Esophagus (tissue), 2 donors: ENCODE measurements around the gene RSRC2. TPM values are rescaled to one million over a fixed set of nuclear protein-coding genes. Genes with fewer than 3 reads are reported as not detected.
"Not testable (repeated sequence)": the region's sequence is repeated elsewhere in the genome, so short reads cannot be mapped to it uniquely, and the experiment has no call there.

Experiments used
- H3K27ac ChIP-seq, 2 donors: one replicate each; pipeline ENCODE4 v1.5.1; 2013; ENCODE audit warnings: low read depth in 2 of 2, mild to moderate bottlenecking in 2 of 2, inconsistent platforms in 1 of 2, low read length in 1 of 2, moderate library complexity in 1 of 2
- H3K27me3 ChIP-seq, 2 donors: one replicate each; pipeline ENCODE4 v1.6.1; 2013; ENCODE audit warnings: low read length in 2 of 2, control low read depth in 1 of 2, mild to moderate bottlenecking in 1 of 2; ENCODE audit not compliant: insufficient read depth in 2 of 2, control insufficient read depth in 1 of 2
- H3K36me3 ChIP-seq, 2 donors: one replicate each; pipeline ENCODE4 v1.6.1; 2013; ENCODE audit warnings: low read length in 1 of 2; ENCODE audit not compliant: control insufficient read depth in 2 of 2, insufficient read depth in 2 of 2
- H3K4me1 ChIP-seq, 2 donors: one replicate each; pipeline ENCODE4 v1.6.1; 2013; ENCODE audit warnings: low read length in 1 of 2; ENCODE audit not compliant: control insufficient read depth in 2 of 2, insufficient read depth in 2 of 2
- H3K4me3 ChIP-seq, 2 donors: one replicate each; pipeline ENCODE4 v1.5.1; 2013; ENCODE audit warnings: low read length in 2 of 2, mild to moderate bottlenecking in 2 of 2, low read depth in 1 of 2, moderate library complexity in 1 of 2
- H3K9me3 ChIP-seq, 2 donors: one replicate each; pipeline ENCODE4 v1.6.1; 2013; ENCODE audit warnings: mild to moderate bottlenecking in 2 of 2, low read depth in 1 of 2, low read length in 1 of 2, moderate library complexity in 1 of 2; ENCODE audit not compliant: control insufficient read depth in 2 of 2, insufficient read depth in 1 of 2
- WGBS, 2 donors: extraction: QIAGEN DNeasy Blood & Tissue Kit; methylation state at CpG; one replicate each; pipeline ENCODE4 v1.1.7; 2013; 5-methylcytosine and 5-hydroxymethylcytosine counted together
- polyA plus RNA-seq, 2 donors: library from polyadenylated mRNA; stranded (reverse); fragments of 200-250 nt; gene quantifications; one replicate each; pipeline ENCODE4 v1.2.3, GENCODE V29; 2013
- donor health status: healthy with polysubstance abuse.
- donor health status: Bipolar disorder and iron deficiency.

Gene RSRC2, protein sequence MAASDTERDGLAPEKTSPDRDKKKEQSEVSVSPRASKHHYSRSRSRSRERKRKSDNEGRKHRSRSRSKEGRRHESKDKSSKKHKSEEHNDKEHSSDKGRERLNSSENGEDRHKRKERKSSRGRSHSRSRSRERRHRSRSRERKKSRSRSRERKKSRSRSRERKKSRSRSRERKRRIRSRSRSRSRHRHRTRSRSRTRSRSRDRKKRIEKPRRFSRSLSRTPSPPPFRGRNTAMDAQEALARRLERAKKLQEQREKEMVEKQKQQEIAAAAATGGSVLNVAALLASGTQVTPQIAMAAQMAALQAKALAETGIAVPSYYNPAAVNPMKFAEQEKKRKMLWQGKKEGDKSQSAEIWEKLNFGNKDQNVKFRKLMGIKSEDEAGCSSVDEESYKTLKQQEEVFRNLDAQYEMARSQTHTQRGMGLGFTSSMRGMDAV
- 10 to 100 TPM; 44.0 to 49.8 TPM for polyA plus RNA-seq

DNA sequence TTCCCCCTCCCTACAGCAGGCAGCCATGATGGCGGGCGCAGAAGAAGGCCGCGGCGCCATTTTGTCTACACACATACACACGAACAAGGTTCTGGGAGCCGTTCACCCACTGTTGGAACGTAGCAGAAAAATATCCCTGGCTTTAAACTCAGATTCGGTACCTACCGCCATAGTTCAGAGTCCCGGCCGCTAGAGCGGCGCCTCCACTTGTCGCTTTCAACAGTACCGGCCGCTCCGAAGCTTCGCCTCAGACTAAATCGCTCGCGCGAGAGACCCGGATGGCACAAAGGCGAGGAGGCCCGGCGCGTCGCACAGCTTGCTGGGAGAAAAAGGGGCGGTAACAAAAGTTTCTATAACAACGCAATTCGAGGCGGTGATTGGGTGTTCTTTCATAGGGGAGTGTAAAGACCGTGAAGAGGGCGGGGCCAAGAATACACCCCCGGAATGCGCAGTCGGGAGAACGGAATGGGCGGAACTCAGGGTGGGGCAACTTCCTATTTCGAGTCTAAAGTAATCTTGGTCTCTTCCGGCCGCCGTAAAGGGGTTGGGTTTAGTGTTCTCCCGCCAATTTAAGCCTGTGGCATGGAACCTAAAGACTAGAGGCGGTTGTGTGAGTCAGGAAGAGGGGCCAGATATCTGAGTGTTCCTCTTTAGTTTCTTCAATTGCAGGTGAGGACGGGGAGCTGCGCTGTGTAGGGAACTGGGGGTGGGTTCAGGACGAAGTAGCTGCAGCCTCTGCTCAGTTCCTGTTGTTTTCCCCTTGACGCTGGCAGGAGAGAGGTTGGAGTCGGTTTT is at the start of gene RSRC2, which contains the start of gene KNTC1:
Gene RSRC2, minus strand, starts transcription at position 254 of the 795 bp plus-strand sequence. Its CDS starts 83 bp downstream, at position 171.
Gene KNTC1, plus strand, starts transcription at position 567 of the 795 bp plus-strand sequence. CDS start 2,815 bp downstream, outside the sequence.
- 0% methylated on average over 51 of the region's 51 CpGs for WGBS, 2 donors
- peaks cover 0 to 2% of the 10 kb centered on the region in 2 donors for H3K4me1 ChIP-seq

DNA sequence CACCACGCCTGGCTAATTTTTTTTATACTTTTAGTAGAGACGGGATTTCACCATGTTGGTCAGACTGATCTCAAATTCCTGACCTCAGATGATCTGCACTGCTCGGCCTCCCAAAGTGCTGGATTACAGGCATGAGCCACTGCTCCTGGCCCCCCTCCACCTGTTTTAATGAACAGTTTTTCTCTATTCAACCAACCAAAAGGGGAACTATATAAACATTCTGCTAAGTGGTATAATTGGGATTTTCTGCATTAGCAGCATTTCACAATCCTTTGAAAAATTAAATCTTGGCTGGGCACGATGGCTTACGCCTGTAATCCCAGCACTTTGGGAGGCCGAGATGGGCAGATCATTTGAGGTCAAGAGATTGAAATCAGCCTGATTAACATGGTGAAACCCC is 45.1 kb upstream of the RSRC2 start:
- H3K9me3 ChIP-seq = no peaks in the 10 kb centered on the region
- peaks cover under 1 to 4% of the 10 kb centered on the region in 2 donors for H3K36me3 ChIP-seq
- H3K4me3 ChIP-seq = no peak overlapping the region
- no peak overlapping the region for H3K27ac ChIP-seq
- H3K27me3 ChIP-seq = no peaks in the 10 kb centered on the region
- no peaks in the 10 kb centered on the region for H3K4me1 ChIP-seq
- WGBS, 2 donors = 93% methylated on average over 6 of the region's 6 CpGs

More for the DNA sequence above, at the start of gene RSRC2, which contains the start of gene KNTC1:
- Histone ChIP-seq H3K36me3 (no peaks in the 10 kb centered on the region), H3K27ac (peak within 1 kb of the TSS; percentile 95 to 97), H3K27me3 (no peaks in the 10 kb centered on the region), H3K9me3 (no peaks in the 10 kb centered on the region), H3K4me3 (peak within 1 kb of the TSS; percentile 61 to 93)

DNA sequence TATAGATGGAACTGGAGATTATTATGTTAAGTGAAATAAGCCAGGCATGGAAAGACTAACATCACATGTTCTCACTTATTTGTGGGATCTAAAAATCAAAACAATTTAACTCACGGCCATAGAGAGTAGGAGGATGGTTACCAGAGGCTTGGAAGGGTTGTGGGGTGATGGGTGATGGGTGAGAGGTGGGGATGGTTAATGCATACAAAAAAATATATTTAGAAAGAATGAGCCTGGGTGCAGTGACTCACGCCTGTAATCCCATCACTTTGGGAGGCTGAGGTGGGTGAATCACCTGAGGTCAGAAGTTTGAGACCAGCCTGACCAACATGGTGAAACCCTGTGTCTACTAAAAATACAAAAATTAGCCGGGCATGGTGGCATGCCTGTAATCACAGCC is 43.3 kb upstream of the RSRC2 start:
- not testable (repeated sequence) for H3K27me3 ChIP-seq, H3K36me3 ChIP-seq, H3K27ac ChIP-seq, H3K4me3 ChIP-seq, H3K4me1 ChIP-seq, H3K9me3 ChIP-seq
- WGBS, 2 donors = 86 to 90% methylated on average over 3 of the region's 3 CpGs

DNA sequence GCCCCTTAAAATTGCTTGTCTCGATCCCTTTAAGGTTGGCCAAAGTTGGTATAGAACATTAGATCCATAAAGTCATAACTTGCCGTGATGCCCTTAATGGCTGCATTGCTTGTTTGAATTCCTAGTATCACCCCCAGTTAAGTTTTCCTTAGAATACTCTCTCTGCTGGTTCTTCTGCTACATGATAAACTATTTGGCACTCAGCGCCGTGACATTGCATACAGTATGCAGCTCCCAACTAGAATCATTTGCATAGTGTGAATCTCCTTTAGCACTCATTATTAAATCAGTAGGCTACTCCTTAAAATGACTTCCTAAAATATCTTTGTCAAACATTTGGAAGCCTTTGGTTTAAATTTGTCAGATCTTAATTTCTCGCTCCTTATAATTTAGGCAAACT is 42.6 kb upstream of the RSRC2 start:
- Histone ChIP-seq H3K9me3 (no peaks in the 10 kb centered on the region), H3K27ac (no peak overlapping the region), H3K36me3 (peaks cover 0 to 4% of the 10 kb centered on the region in 2 donors), H3K27me3 (no peaks in the 10 kb centered on the region), H3K4me1 (no peaks in the 10 kb centered on the region), H3K4me3 (no peak overlapping the region)
- WGBS, 2 donors = 99% methylated on average over 5 of the region's 5 CpGs

DNA sequence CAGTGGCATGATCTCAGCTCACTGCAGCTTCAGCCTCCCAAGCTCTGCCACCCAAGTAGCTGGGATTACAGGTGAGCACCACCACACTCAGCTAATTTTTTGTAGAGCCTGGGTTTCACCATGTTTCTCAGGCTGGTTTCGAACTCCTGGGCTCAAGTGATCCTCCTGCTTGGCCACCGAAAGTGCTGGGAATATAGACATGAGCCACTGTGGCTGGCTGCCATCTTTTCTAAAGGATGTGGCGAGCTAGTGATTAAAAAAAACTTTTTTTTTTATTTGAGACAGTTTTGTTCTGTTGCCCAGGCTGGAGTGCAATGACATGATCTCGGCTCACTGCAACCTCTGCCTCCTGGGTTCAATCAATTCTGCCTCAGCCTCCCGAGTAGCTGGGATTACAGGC is 40.1 kb upstream of the RSRC2 start:
- not testable (repeated sequence) for H3K36me3 ChIP-seq, H3K4me3 ChIP-seq, H3K9me3 ChIP-seq, H3K27me3 ChIP-seq, H3K27ac ChIP-seq, H3K4me1 ChIP-seq
- WGBS, 2 donors = 87 to 95% methylated on average over 5 of the region's 5 CpGs

DNA sequence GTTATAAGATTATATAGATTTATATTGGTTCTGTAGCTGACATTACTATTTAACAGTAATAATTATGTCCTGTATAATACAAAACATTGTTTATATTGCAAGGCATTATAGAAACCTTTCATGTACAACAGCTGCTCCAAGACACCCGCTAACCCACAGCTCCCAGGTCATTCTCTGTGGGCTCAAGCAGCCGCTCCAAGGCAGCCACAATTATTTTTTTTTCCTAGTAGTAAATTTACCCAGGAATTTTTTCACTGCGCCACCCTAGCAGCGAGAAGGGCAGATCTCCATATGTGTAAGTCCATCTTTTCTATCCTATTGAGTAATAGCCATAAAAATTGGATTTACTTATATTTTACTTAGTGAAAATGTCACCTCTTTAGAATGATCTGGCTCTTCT is 36.6 kb upstream of the RSRC2 start:
- Histone ChIP-seq H3K9me3 (no peaks in the 10 kb centered on the region), H3K36me3 (no peaks in the 10 kb centered on the region), H3K4me3 (no peak overlapping the region), H3K27ac (no peak overlapping the region), H3K4me1 (no peaks in the 10 kb centered on the region), H3K27me3 (no peaks in the 10 kb centered on the region)
- WGBS, 2 donors = 96 to 99% methylated on average over 4 of the region's 4 CpGs

DNA sequence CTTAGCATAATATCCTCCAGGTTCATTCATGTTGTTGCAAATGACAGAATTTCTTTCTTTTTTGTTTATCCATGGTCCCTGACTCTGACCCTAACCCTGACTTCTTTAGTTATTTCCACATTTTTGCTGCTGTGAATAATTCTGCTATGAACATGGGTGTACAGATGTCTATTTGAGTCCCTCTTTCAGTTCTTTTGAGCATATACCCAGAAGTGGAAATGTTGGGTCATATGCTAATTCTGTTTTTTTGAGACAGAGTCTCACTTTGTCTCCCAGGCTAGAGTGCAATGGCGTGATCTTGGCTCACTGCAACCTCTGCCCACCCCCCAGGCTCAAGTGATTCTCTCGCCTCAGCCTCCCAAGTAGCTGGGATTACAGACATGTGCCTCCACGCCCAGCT is 33.4 kb upstream of the RSRC2 start:
- Histone ChIP-seq H3K4me3 (no peak overlapping the region), H3K4me1 (no peaks in the 10 kb centered on the region), H3K27ac (no peak overlapping the region), H3K27me3 (no peaks in the 10 kb centered on the region), H3K9me3 (no peaks in the 10 kb centered on the region), H3K36me3 (peaks cover 3% of the 10 kb centered on the region in 2 donors)
- 93 to 94% methylated on average over 3 of the region's 3 CpGs for WGBS, 2 donors

DNA sequence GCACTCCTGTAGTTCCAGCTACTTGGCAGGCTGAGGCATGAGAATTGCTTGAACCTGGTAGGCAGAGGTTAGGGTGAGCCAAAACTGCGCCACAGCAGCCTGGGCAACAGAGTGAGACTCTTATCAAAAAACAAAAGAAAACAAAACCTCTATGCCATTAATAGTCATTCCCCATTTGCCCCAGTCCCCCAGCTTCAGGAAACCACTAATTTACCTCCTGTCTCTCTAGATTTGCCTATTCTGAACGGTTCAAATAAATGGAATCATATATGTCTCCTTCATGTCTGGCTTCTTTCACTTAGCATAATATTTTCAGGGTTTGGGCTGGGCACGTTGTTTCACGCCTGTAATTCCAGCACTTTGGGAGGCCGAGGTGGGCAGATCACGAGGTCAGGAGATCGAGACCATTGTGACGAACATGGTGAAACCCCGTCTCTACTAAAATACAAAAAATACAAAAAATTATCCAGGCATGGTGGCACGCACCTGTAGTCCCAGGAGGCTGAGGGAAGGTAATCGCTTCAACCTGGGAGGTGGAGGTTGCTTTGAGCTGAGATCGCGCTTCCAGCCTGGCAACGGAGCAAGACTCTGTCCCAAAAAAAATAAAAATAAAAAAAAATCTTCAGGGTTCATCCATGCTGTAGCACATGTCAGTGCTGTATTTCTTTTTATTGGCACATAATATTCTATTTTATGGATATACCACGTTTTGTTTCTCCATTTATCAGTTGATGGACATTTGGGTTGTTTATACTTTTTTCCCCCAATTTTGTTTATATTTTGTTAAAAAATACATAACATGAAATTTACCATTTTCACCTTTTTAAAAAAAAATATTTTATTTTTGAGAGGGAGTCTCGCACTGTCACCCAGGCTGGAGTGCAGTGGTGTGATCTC is 32.3 kb upstream of the RSRC2 start:
- H3K27ac ChIP-seq = no peak overlapping the region
- H3K4me1 ChIP-seq = no peaks in the 10 kb centered on the region
- H3K27me3 ChIP-seq = no peaks in the 10 kb centered on the region
- 96 to 98% methylated on average over 16 of the region's 16 CpGs for WGBS, 2 donors
- no peak overlapping the region for H3K4me3 ChIP-seq
- H3K9me3 ChIP-seq = no peaks in the 10 kb centered on the region
- H3K36me3 ChIP-seq = peaks cover 3% of the 10 kb centered on the region in 2 donors

DNA sequence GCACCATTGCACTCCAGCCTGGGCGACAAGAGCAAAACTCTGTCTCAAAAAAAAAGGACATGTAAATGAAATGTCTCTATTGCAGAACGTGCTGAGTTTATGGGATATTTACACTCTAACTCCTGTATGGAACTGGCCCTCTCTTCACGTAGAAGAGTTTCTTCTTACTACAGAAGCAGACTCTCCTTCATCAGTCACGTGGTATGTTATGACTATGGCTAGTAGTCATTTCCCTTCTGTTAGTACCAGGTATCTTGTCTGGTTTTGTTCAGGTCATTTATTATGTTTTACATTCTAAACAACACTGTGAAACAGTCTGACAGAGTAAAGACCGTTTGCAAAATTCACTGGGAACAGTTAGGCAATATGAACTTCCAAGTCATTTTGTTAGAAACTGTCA is 20.6 kb upstream of the RSRC2 start:
- Histone ChIP-seq H3K9me3 (no peaks in the 10 kb centered on the region), H3K27me3 (no peaks in the 10 kb centered on the region), H3K27ac (no peak overlapping the region), H3K36me3 (peaks cover 0 to 9% of the 10 kb centered on the region in 2 donors), H3K4me1 (no peaks in the 10 kb centered on the region), H3K4me3 (no peak overlapping the region)
- WGBS, 2 donors = 86 to 87% methylated on average over 5 of the region's 5 CpGs
